Mesendoderm (in vitro differentiated cells): ENCODE results near the gene GRM3.

Experiments used
- DNase-seq: peaks from one replicate; pipeline ENCODE4 v3.0.0; 2013
- H2AK5ac ChIP-seq: 2 replicates; pipeline ENCODE4 v1.6.1; 2013; ENCODE audit warnings: low read length, inconsistent platforms
- H2BK120ac ChIP-seq: 2 replicates; pipeline ENCODE4 v1.6.1; 2013; ENCODE audit warnings: low read depth, mild to moderate bottlenecking, low read length, moderate library complexity, mixed read lengths
- H2BK15ac ChIP-seq: replicated peaks from 2 replicates; pipeline ENCODE4 v1.6.1; 2013; ENCODE audit warnings: low read depth, mild to moderate bottlenecking, moderate library complexity
- H2BK5ac ChIP-seq: 2 replicates; pipeline ENCODE4 v1.6.1; 2013; ENCODE audit warnings: low read length, inconsistent platforms
- H3K18ac ChIP-seq: 2 replicates; pipeline ENCODE4 v1.6.1; 2013; ENCODE audit warnings: mild to moderate bottlenecking, low read length, mixed read lengths
- H3K23ac ChIP-seq: one replicate; pipeline ENCODE4 v1.6.1; 2013; ENCODE audit warnings: low read length
- H3K27ac ChIP-seq: 2 replicates; pipeline ENCODE4 v1.5.1; 2013; ENCODE audit warnings: low read depth, mild to moderate bottlenecking, inconsistent platforms, low read length, moderate library complexity
- H3K27me3 ChIP-seq: 2 replicates; pipeline ENCODE4 v1.6.1; 2013; ENCODE audit warnings: low read length, control low read depth, mild to moderate bottlenecking, inconsistent platforms; ENCODE audit not compliant: insufficient read depth, poor library complexity
- H3K36me3 ChIP-seq: 2 replicates; pipeline ENCODE4 v1.6.1; 2013; ENCODE audit warnings: low read length, inconsistent platforms; ENCODE audit not compliant: control insufficient read depth, insufficient read depth
- H3K4ac ChIP-seq: one replicate; pipeline ENCODE4 v1.6.1; 2013; ENCODE audit warnings: low read depth, mild to moderate bottlenecking, low read length, moderate library complexity
- H3K4me1 ChIP-seq: 2 replicates; pipeline ENCODE4 v1.6.1; 2013; ENCODE audit warnings: low read depth, low read length, inconsistent platforms; ENCODE audit not compliant: control insufficient read depth
- H3K4me2 ChIP-seq: 2 replicates; pipeline ENCODE4 v1.6.1; 2013; ENCODE audit warnings: low read length
- H3K4me3 ChIP-seq: 2 replicates; pipeline ENCODE4 v1.5.1; 2013; ENCODE audit warnings: mild to moderate bottlenecking, low read length
- H3K56ac ChIP-seq: one replicate; pipeline ENCODE4 v1.6.1; 2013; ENCODE audit warnings: low read length
- H3K79me1 ChIP-seq: 2 replicates; pipeline ENCODE4 v1.6.1; 2013; ENCODE audit warnings: low read length, inconsistent platforms
- H3K79me2 ChIP-seq: 2 replicates; pipeline ENCODE4 v1.6.1; 2013; ENCODE audit warnings: mild to moderate bottlenecking, low read length; ENCODE audit not compliant: control insufficient read depth, insufficient read depth
- H3K9ac ChIP-seq: 2 replicates; pipeline ENCODE4 v1.6.1; 2013; ENCODE audit warnings: low read length, inconsistent platforms
- H4K5ac ChIP-seq: one replicate; pipeline ENCODE4 v1.6.1; 2013; ENCODE audit warnings: low read length
- H4K8ac ChIP-seq: one replicate; pipeline ENCODE4 v1.6.1; 2013; ENCODE audit warnings: low read depth, mild to moderate bottlenecking, control low read depth, low read length, moderate library complexity
- WGBS: extraction: QIAGEN DNeasy Blood & Tissue Kit; methylation state at CpG from one replicate; pipeline ENCODE4 v1.1.7; 2013; ENCODE audit warnings: low lambda C conversion rate, missing lambda C conversion rate; ENCODE audit not compliant: insufficient coverage; ENCODE audit errors: extremely low coverage; 5-methylcytosine and 5-hydroxymethylcytosine counted together

GRM3 gene

DNA sequence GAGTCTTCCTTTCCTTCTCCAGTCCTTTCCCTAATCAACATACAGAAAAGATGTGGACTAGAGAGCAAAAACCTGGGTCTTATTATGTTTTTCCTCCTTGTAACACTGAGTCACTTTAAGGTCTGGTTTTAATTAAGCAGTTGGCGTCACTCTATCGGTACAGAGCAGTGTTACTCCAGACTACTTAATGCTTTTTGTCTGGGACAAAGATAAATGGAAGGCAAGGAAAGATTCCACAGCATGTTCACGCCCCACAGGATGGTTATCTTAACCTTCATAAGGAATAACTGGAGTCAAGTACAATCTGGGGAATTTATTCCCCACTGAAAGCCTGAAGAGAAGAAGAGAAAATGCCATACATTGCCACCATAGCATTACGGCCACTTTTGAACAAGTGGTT, 270.0 kb downstream of the GRM3 start:
- no peak overlapping the region for H3K4me2 ChIP-seq
- H4K8ac ChIP-seq, result no peak overlapping the region
- no peaks in the 10 kb centered on the region for H3K79me2 ChIP-seq
- no peak overlapping the region for H3K56ac ChIP-seq
- H3K4me1 ChIP-seq, result no peaks in the 10 kb centered on the region
- no CpG with 5 or more reads among the region's 4 CpGs for WGBS
- no peaks in the 10 kb centered on the region for H3K79me1 ChIP-seq
- H3K27me3 ChIP-seq, result no peaks in the 10 kb centered on the region
- H2AK5ac ChIP-seq, result no peak overlapping the region
- no peak for DNase-seq
- H3K4ac ChIP-seq, result no peak overlapping the region
- H3K4me3 ChIP-seq, result no peak overlapping the region
- H2BK120ac ChIP-seq, result no peak overlapping the region
- no peak overlapping the region for H3K9ac ChIP-seq
- H3K27ac ChIP-seq, result no peak overlapping the region
- no peak overlapping the region for H4K5ac ChIP-seq
- no peak overlapping the region for H3K18ac ChIP-seq
- H2BK5ac ChIP-seq, result no peak overlapping the region
- no peak overlapping the region for H2BK15ac ChIP-seq
- H3K23ac ChIP-seq, result no peak overlapping the region
- H3K36me3 ChIP-seq, result no peaks in the 10 kb centered on the region
